ENCODE data around the gene LEFTY2.
"Not testable (repeated sequence)": the region's sequence is repeated elsewhere in the genome, so short reads cannot be mapped to it uniquely, and the experiment has no call there.

LEFTY2 gene

GRCh38 chr1:225941187-225941941 lies at the start of gene LEFTY2:
TSS of gene LEFTY2 (minus strand) at chr1:225941220. CDS start at chr1:225941140, 80 bp downstream.
- DNase-seq (ENCODE audit: low spot score) = no peak

GRCh38 chr1:225987491-225988316 lies 46.7 kb upstream of the LEFTY2 start:
- DNase-seq (ENCODE audit: low spot score) = no peak

- no peak for DNase-seq (ENCODE audit: low spot score)
Observed at GRCh38 chr1:225981714-225982113, 40.7 kb upstream of the LEFTY2 start.

GRCh38 chr1:225980005-225980836 lies 39.2 kb upstream of the LEFTY2 start:
- no peak for DNase-seq (ENCODE audit: low spot score)

- DNase-seq (ENCODE audit: low spot score) = no peak
Observed at GRCh38 chr1:225979421-225979820, 38.4 kb upstream of the LEFTY2 start.

- no peak for DNase-seq (ENCODE audit: low spot score)
Observed at GRCh38 chr1:225977937-225978748, 37.1 kb upstream of the LEFTY2 start.

GRCh38 chr1:225975146-225975545 lies 34.1 kb upstream of the LEFTY2 start:
- DNase-seq (ENCODE audit: low spot score) = not testable (repeated sequence)

GRCh38 chr1:225974454-225974853 lies 33.4 kb upstream of the LEFTY2 start:
- DNase-seq (ENCODE audit: low spot score) = no peak

GRCh38 chr1:225973158-225973557 lies 32.1 kb upstream of the LEFTY2 start:
- DNase-seq (ENCODE audit: low spot score) = no peak

GRCh38 chr1:225972344-225973152 lies 31.5 kb upstream of the LEFTY2 start:
- DNase-seq (ENCODE audit: low spot score) = no peak

- DNase-seq (ENCODE audit: low spot score) = not testable (repeated sequence)
Observed at GRCh38 chr1:225970592-225971157, 29.7 kb upstream of the LEFTY2 start.

GRCh38 chr1:225969751-225970150 lies 28.7 kb upstream of the LEFTY2 start:
- not testable (repeated sequence) for DNase-seq (ENCODE audit: low spot score)

GRCh38 chr1:225965231-225965630 lies 24.2 kb upstream of the LEFTY2 start:
- no peak for DNase-seq (ENCODE audit: low spot score)

GRCh38 chr1:225963735-225964530 lies 22.9 kb upstream of the LEFTY2 start:
- no peak for DNase-seq (ENCODE audit: low spot score)

- peak; percentile 57 for DNase-seq (ENCODE audit: low spot score)
Observed at GRCh38 chr1:225962440-225962975, 21.5 kb upstream of the LEFTY2 start.

- DNase-seq (ENCODE audit: low spot score) = no peak
Observed at GRCh38 chr1:225961659-225962439, 20.8 kb upstream of the LEFTY2 start.

- no peak for DNase-seq (ENCODE audit: low spot score)
Observed at GRCh38 chr1:225958041-225958440, 17.0 kb upstream of the LEFTY2 start.

GRCh38 chr1:225954753-225955152 lies 13.7 kb upstream of the LEFTY2 start:
- no peak for DNase-seq (ENCODE audit: low spot score)
